Umbilical cord (tissue), 2 donors: Measurements from ENCODE around the gene BBOX1. TPM values are rescaled to one million over a fixed set of nuclear protein-coding genes. Genes with fewer than 3 reads are reported as not detected.

Source experiments
- DNase-seq: peaks from one replicate; pipeline ENCODE4 v3.0.0-alpha.2; 2015; ENCODE audit warnings: low spot score
- total RNA-seq: library from RNA; depleted of rRNA; stranded (reverse); fragments of >200 nt; gene quantifications from one replicate; pipeline ENCODE4 v1.2.3, GENCODE V29; 2014; ENCODE audit warnings: low replicate concordance; ENCODE audit not compliant: insufficient read depth

The BBOX1 gene, protein sequence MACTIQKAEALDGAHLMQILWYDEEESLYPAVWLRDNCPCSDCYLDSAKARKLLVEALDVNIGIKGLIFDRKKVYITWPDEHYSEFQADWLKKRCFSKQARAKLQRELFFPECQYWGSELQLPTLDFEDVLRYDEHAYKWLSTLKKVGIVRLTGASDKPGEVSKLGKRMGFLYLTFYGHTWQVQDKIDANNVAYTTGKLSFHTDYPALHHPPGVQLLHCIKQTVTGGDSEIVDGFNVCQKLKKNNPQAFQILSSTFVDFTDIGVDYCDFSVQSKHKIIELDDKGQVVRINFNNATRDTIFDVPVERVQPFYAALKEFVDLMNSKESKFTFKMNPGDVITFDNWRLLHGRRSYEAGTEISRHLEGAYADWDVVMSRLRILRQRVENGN
- 1.2 TPM for total RNA-seq

GRCh38 chr11:27040302-27041115, at the start of gene BBOX1:
Gene BBOX1, plus strand, starts transcription at chr11:27040815. Its CDS starts 14,616 bp downstream, at chr11:27055431.
- peak; percentile 17 for DNase-seq

GRCh38 chr11:26992031-26992541, 48.5 kb upstream of the BBOX1 start:
- DNase-seq: no peak

GRCh38 chr11:26993965-26994457, 46.6 kb upstream of the BBOX1 start, which contains the start of gene FIBIN:
Gene FIBIN, plus strand, starts transcription at chr11:26994112. Its CDS starts 415 bp downstream, at chr11:26994527.
- DNase-seq: peak; percentile 94

- no peak for DNase-seq
Observed at GRCh38 chr11:26994631-26995095, 46.0 kb upstream of the BBOX1 start.

GRCh38 chr11:26995701-26996460, 44.7 kb upstream of the BBOX1 start:
- DNase-seq: peak; percentile 60

- peak; percentile 53 for DNase-seq
Observed at GRCh38 chr11:26997378-26997777, 43.2 kb upstream of the BBOX1 start.

DNA sequence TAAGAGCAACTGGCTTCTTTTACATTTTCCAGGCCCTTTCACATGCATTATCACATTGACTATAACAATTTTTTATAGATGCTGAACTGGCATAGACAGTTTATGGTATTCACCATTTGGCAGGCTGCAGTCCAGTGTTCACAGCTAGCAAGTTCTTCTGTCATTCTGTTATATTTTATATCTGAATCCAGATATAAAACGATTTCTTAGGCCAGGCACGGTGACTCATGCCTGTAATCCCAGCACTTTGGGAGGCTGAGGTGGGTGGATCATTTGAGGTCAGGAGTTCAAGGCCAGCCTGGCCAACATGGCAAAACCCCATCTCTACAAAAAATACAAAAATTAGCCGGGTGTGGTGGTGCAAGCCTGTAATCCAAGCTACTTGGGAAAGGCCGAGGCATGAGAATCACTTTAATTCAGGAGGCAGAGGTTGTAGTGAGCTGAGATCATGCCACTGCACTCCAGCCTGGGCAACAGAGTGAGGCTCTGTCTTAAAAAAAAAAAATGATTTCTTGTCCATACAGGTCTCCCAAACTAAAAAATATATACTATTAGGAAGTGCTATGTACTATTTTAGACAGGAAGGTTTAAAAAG, 39.4 kb upstream of the BBOX1 start:
- DNase-seq: peak; percentile 85

DNA sequence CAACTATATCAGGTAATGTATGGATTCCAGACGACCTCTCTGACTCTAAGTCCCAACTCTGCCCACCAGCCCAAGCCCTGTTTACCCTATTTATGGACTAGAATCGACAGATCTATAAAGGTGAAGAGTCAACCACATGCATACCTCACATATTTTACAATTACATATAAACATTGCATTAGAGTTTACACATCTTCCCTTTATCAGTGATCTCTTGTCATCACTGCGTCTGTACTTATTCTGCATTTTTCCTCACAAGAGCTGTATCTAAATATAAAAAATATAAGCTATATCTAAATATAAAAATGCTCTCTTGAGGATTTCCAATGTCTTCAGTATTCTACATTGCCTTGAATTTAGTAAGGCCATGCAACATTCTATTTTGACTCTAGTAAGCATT, 38.2 kb upstream of the BBOX1 start:
- peak; percentile 54 for DNase-seq

GRCh38 chr11:27002838-27003237, 37.8 kb upstream of the BBOX1 start:
- peak; percentile 38 for DNase-seq

DNA sequence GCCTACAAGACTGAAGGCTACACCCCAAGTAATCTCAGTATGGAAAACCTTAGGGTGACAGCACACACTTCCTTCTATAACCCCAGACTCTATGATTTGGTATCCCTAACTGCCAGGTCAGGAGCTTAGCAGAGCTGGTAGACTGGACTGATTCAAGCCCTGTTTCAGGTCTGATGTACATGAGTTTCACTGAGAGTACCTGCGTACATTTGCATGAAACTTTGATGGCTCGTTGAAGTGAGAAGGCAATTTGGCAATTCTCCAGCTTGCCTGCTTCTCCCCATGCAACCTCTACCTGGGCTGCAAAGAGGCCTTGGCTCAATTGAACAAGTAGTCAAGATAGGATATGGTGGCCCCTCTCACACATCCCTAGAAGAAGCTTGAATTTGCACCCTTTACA, 36.5 kb upstream of the BBOX1 start:
- no peak for DNase-seq

DNA sequence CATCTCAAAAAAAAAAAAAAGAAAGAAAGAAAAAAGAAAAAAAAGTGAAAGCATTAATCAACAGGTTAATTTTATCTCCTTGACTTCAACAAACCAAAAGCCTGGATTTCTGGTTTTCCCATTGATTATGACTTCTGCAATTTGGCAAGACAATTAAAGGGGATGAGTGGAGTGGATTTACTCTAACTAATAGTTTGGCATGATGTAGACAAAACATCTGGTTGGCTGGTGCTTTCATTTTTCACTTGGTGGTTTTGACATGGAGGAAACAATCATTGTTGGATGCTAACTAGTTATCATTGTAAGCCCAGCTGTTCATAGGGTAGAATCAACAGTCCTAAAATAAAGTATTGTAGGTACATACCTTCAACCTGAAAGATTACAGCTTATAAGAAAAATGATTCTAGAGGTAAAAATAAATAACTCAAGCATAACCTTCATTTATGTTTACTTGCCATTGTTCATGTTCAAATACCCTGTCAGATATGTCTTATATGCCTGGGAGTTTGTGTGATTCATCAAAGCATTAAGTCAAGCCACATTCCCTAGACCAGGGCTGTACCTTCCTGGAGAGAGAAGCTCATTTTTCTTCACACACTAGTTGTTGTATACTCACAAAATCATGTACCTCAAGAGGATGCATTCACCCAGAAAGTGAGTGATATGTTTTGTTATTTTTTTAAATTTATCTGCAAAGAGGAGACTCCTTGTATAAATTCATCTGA, 31.6 kb upstream of the BBOX1 start:
- DNase-seq: no peak

DNA sequence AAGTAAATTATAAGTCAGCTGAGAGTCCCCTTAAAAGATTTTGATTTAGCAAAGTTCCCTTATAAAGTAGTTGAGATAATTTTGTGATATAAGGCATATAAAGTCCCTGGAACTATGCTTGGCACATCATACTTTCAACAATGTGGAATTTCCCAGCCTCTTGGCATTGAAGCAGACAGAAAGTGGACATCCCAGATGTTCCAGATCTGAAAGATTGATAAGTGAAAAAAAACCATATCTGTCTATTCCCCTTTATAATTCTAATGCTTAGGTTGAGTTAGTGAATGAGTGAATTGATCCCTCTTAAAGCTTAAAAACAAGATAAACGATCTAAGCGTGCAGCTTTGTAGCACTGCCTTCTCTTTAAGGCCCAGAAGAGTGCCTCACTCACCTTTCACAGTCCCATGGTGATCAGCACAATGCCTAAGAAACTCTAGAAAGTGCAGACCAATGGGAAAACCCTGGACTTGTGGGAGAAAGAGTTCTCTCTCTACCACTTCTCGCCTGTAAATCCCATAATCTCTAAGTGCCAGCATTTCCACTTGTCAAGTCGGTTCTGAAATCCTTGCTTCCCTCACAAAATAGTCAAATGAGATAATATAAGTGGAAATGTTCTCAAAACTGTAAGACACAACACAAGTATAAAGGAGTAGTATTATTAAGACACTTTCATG, 28.9 kb upstream of the BBOX1 start:
- DNase-seq: peak; percentile 21

GRCh38 chr11:27012234-27012921, 28.2 kb upstream of the BBOX1 start:
- DNase-seq: peak; percentile 90

DNA sequence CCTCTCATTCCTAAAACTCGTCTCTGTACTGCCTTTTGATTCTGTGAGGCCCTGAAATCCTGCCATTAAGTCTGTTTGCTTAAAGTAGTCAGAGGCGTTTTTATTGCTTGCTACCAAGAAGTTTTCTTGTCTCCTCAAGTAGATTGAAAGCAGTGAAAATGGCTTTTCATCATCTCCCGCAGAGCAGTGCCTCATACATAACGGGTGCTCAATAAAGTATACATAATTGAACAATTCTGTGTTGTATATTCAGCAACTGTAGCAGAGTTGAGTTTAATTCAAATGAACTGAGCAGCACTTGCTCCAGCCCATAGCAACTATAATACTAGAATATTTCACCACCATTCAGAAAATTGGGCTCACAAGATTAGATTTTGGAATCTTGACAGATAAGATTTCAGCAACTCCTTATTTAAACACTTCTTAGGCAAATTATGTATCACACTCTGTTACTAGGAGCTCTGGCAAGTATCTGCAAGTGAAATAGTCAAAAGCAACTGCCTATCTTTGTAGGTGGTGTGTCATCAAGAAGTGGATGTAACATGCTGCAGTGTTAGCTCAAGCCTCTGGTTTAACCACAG, 26.7 kb upstream of the BBOX1 start:
- DNase-seq: peak; percentile 90

- DNase-seq: peak; percentile 62
Observed at GRCh38 chr11:27018902-27019529, 21.6 kb upstream of the BBOX1 start.

GRCh38 chr11:27020751-27021150, 19.9 kb upstream of the BBOX1 start:
- peak; percentile 70 for DNase-seq

GRCh38 chr11:27022659-27023251, 17.9 kb upstream of the BBOX1 start:
- DNase-seq: no peak

GRCh38 chr11:27024865-27025264, 15.8 kb upstream of the BBOX1 start:
- no peak for DNase-seq
